Right ventricle myocardium superior (tissue), 1 donor: ENCODE results near the gene BRF1. TPM values are rescaled to one million over a fixed set of nuclear protein-coding genes. Genes with fewer than 3 reads are reported as not detected.

ENCODE experiments used
- ATAC-seq: fragments of 200-7000 bp; cut with Tn5 transposase; one replicate; pipeline ENCODE4 v1.9.1; 2020; ENCODE audit warnings: mild to moderate bottlenecking; ENCODE audit not compliant: poor library complexity
- DNase-seq: peaks from one replicate; pipeline ENCODE4 v3.0.0-alpha.2; 2020
- intact Hi-C: fragments of 100-400 bp; cut with DNase I; formaldehyde crosslinking; loops from one replicate; pipeline ENCODE4 v1.11.2; 2022
- total RNA-seq: library from RNA; stranded (reverse); fragmentation: NEBNext Ultra II Directional; extraction: Animal tissue kit (Norgen Biotek cat#: 25700); gene quantifications from one replicate; pipeline ENCODE4 v1.2.1, GENCODE V29; 2021
- donor health status: DM: no; HTN: yes; CAD: no; lungs with severe emphysema.

BRF1 gene
- total RNA-seq, 1 donor from 2014 or later = 17.5 TPM

GRCh38 chr14:105209091-105209490 lies 91.7 kb downstream of the BRF1 start:
- ATAC-seq (no peak), DNase-seq (no peak)
- intact Hi-C loops = no loop called here

GRCh38 chr14:105208738-105209075 lies 92.1 kb downstream of the BRF1 start:
- intact Hi-C loops = no loop called here
- DNase-seq (no peak), ATAC-seq (no peak)

- DNase-seq (no peak), ATAC-seq (no peak)
- intact Hi-C loops = no loop called here
Observed at GRCh38 chr14:105207996-105208737, 92.6 kb downstream of the BRF1 start.

- DNase-seq = peak; percentile 73
- intact Hi-C loops = no loop called here
- peak; percentile 54 for ATAC-seq
Observed at GRCh38 chr14:105207460-105207901, 93.3 kb downstream of the BRF1 start.

GRCh38 chr14:105206873-105207272 lies 93.9 kb downstream of the BRF1 start:
- intact Hi-C loops = no loop called here
- DNase-seq (no peak), ATAC-seq (no peak)

GRCh38 chr14:105205673-105206208 lies 95.1 kb downstream of the BRF1 start:
- DNase-seq (peak; percentile 69), ATAC-seq (peak; percentile 39)
- intact Hi-C loops = no loop called here

- intact Hi-C loops = loop anchor here (5.0 kb wide), 2 partner anchors 77 to 147 kb away; no protein-coding TSS in a partner anchor
- DNase-seq (no peak), ATAC-seq (peak; percentile 1)
Observed at GRCh38 chr14:105204931-105205672, 95.7 kb downstream of the BRF1 start.

- intact Hi-C loops = loop anchor here (5.0 kb wide), 2 partner anchors 78 to 148 kb away; no protein-coding TSS in a partner anchor
- DNase-seq = peak; percentile 86
Observed at GRCh38 chr14:105204206-105204930, 96.4 kb downstream of the BRF1 start.

GRCh38 chr14:105203701-105204100 lies 97.1 kb downstream of the BRF1 start:
- ATAC-seq (no peak), DNase-seq (no peak)

More at GRCh38 chr14:105204206-105204930, 96.4 kb downstream of the BRF1 start:
- peak; percentile 81 for ATAC-seq

GRCh38 chr14:105203057-105203531 lies 97.7 kb downstream of the BRF1 start:
- peak; percentile 50 for ATAC-seq
- peak; percentile 88 for DNase-seq
- intact Hi-C loops = loop anchor here (5.0 kb wide), 2 partner anchors 79 to 149 kb away; no protein-coding TSS in a partner anchor

More at GRCh38 chr14:105203701-105204100, 97.1 kb downstream of the BRF1 start:
- intact Hi-C loops = loop anchor here (5.0 kb wide), 2 partner anchors 79 to 149 kb away; no protein-coding TSS in a partner anchor

GRCh38 chr14:105201925-105202513 lies 98.8 kb downstream of the BRF1 start:
- intact Hi-C loops = loop anchor here (5.0 kb wide), 2 partner anchors 80 to 150 kb away; no protein-coding TSS in a partner anchor
- DNase-seq = no peak
- ATAC-seq = no peak

- ATAC-seq (no peak), DNase-seq (no peak)
- intact Hi-C loops = loop anchor here (5.0 kb wide), 2 partner anchors 81 to 151 kb away; no protein-coding TSS in a partner anchor
Observed at GRCh38 chr14:105201156-105201924, 99.5 kb downstream of the BRF1 start.

GRCh38 chr14:105200641-105201040 lies 100.2 kb downstream of the BRF1 start:
- intact Hi-C loops = loop anchor here (5.0 kb wide), 2 partner anchors 82 to 152 kb away; no protein-coding TSS in a partner anchor
- DNase-seq = no peak
- no peak for ATAC-seq

GRCh38 chr14:105200074-105200473 lies 100.7 kb downstream of the BRF1 start:
- no peak for ATAC-seq
- DNase-seq = no peak
- intact Hi-C loops = loop anchor here (5.0 kb wide), 2 partner anchors 82 to 152 kb away; no protein-coding TSS in a partner anchor

- no peak for ATAC-seq
- intact Hi-C loops = no loop called here
- DNase-seq = peak; percentile 67
Observed at GRCh38 chr14:105199093-105199492, 101.7 kb downstream of the BRF1 start.

GRCh38 chr14:105198588-105198987 lies 102.2 kb downstream of the BRF1 start:
- no peak for DNase-seq
- ATAC-seq = no peak
- intact Hi-C loops = no loop called here

GRCh38 chr14:105197211-105197641 lies 103.6 kb downstream of the BRF1 start:
- DNase-seq = peak; percentile 78
- intact Hi-C loops = no loop called here

More at GRCh38 chr14:105197211-105197641, 103.6 kb downstream of the BRF1 start:
- peak; percentile 22 for ATAC-seq
